B cell (primary cell): ENCODE measurements around the gene DIP2A. TPM values are rescaled to one million over a fixed set of nuclear protein-coding genes. Genes with fewer than 3 reads are reported as not detected.
"Not testable (repeated sequence)": the region's sequence is repeated elsewhere in the genome, so short reads cannot be mapped to it uniquely, and the experiment has no call there.

Source experiments
- ATAC-seq: fragments of 200-7000 bp; cut with Tn5 transposase; one replicate; pipeline ENCODE4 v1.10.0; 2021; ENCODE audit warnings: low read depth, mild to moderate bottlenecking, moderate number of reproducible peaks, moderate library complexity
- CTCF ChIA-PET: fragments of 350-600 bp; sonication (Branson Sonifier 250); formaldehyde crosslinking; loops from one replicate; lab custom pipeline; 2021; ENCODE audit warnings: antibody characterized with exemption, inconsistent platforms; lab: Charles Lee
- POLR2A ChIA-PET: fragments of 350-600 bp; sonication (Branson Sonifier 250); formaldehyde crosslinking; loops from one replicate; lab custom pipeline; 2021; ENCODE audit warnings: antibody characterized with exemption; lab: Charles Lee
- DNase-seq: peaks from one replicate; pipeline ENCODE4 v3.0.0; 2013
- H2AFZ ChIP-seq: 2 replicates; pipeline ENCODE4 v1.6.1; 2012; ENCODE audit warnings: mild to moderate bottlenecking, low read depth, low read length; ENCODE audit not compliant: insufficient read depth, poor library complexity, severe bottlenecking
- H3K27ac ChIP-seq, 2 donors: 1 replicate in 1 of 2; 2 replicates in 1 of 2; pipeline ENCODE4 v1.5.1; 2012 to 2013; ENCODE audit warnings: low read length in 2 of 2, mild to moderate bottlenecking in 2 of 2, moderate library complexity in 1 of 2
- H3K27me3 ChIP-seq, 4 experiments: fragments of 200-600 bp in 1 of 4; sonication (generic) in 1 of 4; replicated peaks in 1 of 4; 1 replicate in 2 of 4; 2 replicates in 2 of 4; pipeline versions ENCODE4 v1.6.1 to v1.7.0; 2013 to 2016; ENCODE audit warnings: low read length in 3 of 4, mild to moderate bottlenecking in 2 of 4, mixed read lengths in 1 of 4, moderate library complexity in 1 of 4; ENCODE audit not compliant: insufficient read depth in 4 of 4, control insufficient read depth in 3 of 4; ENCODE audit errors: control extremely low read depth in 1 of 4
- H3K36me3 ChIP-seq, 2 experiments: replicated peaks in 1 of 2; 1 replicate in 1 of 2; 2 replicates in 1 of 2; pipeline versions ENCODE4 v1.6.1 to v1.7.1; 2013; ENCODE audit warnings: low read length in 1 of 2; ENCODE audit not compliant: insufficient read depth in 2 of 2, control insufficient read depth in 1 of 2; ENCODE audit errors: control extremely low read depth in 1 of 2, extremely low read depth in 1 of 2
- H3K4me1 ChIP-seq, 2 donors: fragments of 200-600 bp in 1 of 2; sonication (generic) in 1 of 2; 1 replicate in 1 of 2; 2 replicates in 1 of 2; pipeline versions ENCODE4 v1.5.1 to v1.6.1; 2013 to 2017; ENCODE audit warnings: low read length in 2 of 2; ENCODE audit not compliant: control insufficient read depth in 2 of 2, insufficient read depth in 2 of 2
- H3K4me2 ChIP-seq: replicated peaks from 2 replicates; pipeline ENCODE3; 2012; ENCODE audit warnings: mild to moderate bottlenecking, low read depth, low read length; ENCODE audit not compliant: poor library complexity, severe bottlenecking
- H3K4me3 ChIP-seq, 5 experiments: fragments of 200-600 bp in 1 of 5; sonication (generic) in 1 of 5; 1 replicate in 3 of 5; 2 replicates in 2 of 5; pipeline versions ENCODE4 v1.5.1 to v1.7.0; 2011 to 2016; ENCODE audit warnings: low read length in 4 of 5, mild to moderate bottlenecking in 4 of 5, low read depth in 2 of 5, control low read depth in 1 of 5, moderate library complexity in 1 of 5; ENCODE audit not compliant: insufficient read depth in 1 of 5; ENCODE audit errors: control extremely low read depth in 1 of 5, extremely low read depth in 1 of 5
- H3K79me2 ChIP-seq: fragments of 200-600 bp; sonication (generic); one replicate; pipeline ENCODE4 v1.6.0; 2016; ENCODE audit warnings: low read length; ENCODE audit not compliant: control insufficient read depth, insufficient read depth
- H3K9ac ChIP-seq: fragments of 200-600 bp; sonication (generic); 2 replicates; pipeline ENCODE4 v1.6.1; 2017; ENCODE audit warnings: mild to moderate bottlenecking, low read length, moderate library complexity
- H3K9me3 ChIP-seq, 3 donors: one replicate each; pipeline versions ENCODE4 v1.6.1 to v1.7.1; 2013; ENCODE audit warnings: low read length in 2 of 3; ENCODE audit not compliant: control insufficient read depth in 2 of 3, insufficient read depth in 1 of 3; ENCODE audit errors: control extremely low read depth in 1 of 3
- H4K20me1 ChIP-seq: 2 replicates; pipeline ENCODE4 v1.6.0; 2012; ENCODE audit warnings: mild to moderate bottlenecking, low read length; ENCODE audit not compliant: insufficient read depth, control insufficient read depth, poor library complexity, severe bottlenecking
- H3K27ac Mint-ChIP-seq: one replicate; pipeline ENCODE4 v1.8.0; 2021; ENCODE audit warnings: mixed read lengths
- H3K27me3 Mint-ChIP-seq: one replicate; pipeline ENCODE4 v1.8.0; 2021; ENCODE audit warnings: mixed read lengths
- H3K4me1 Mint-ChIP-seq: one replicate; pipeline ENCODE4 v1.8.0; 2021; ENCODE audit warnings: mixed read lengths
- H3K4me3 Mint-ChIP-seq: one replicate; pipeline ENCODE4 v1.8.0; 2021; ENCODE audit warnings: mixed read lengths
- H3K9me3 Mint-ChIP-seq: one replicate; pipeline ENCODE4 v1.8.0; 2022; ENCODE audit warnings: mixed read lengths; ENCODE audit not compliant: insufficient read depth
- EZH2 ChIP-seq: IDR thresholded peaks from 2 replicates; pipeline ENCODE4 v1.6.1; 2012; ENCODE audit warnings: borderline replicate concordance, low read depth, mild to moderate bottlenecking, moderate library complexity, low read length; ENCODE audit not compliant: insufficient read depth, poor library complexity, severe bottlenecking
- WGBS: methylation state at CpG from one replicate; pipeline ENCODE4 v1.1.5; 2013; ENCODE audit warnings: missing lambda C conversion rate; ENCODE audit not compliant: insufficient coverage; 5-methylcytosine and 5-hydroxymethylcytosine counted together
- intact Hi-C: fragments of 100-400 bp; cut with micrococcal nuclease; formaldehyde crosslinking; loops from one replicate; pipeline ENCODE4 v1.10.0; 2022
- polyA plus RNA-seq: library from polyadenylated mRNA; depleted of rRNA; stranded (reverse); fragments of >200 nt; gene quantifications from 2 replicates; pipeline ENCODE4 v1.2.3, GENCODE V29; 2012
- total RNA-seq, 2 donors: library from RNA; stranded (reverse); fragments of 120-200 nt in 1 of 2; gene quantifications; 1 replicate in 1 of 2; 2 replicates in 1 of 2; pipeline versions ENCODE4 v1.2.3 to v1.2.4, GENCODE V29; 2013 to 2022
- TF ChIP-seq, protein P1 (sequence below): fragments of 200-600 bp; IDR thresholded peaks from one replicate; pipeline ENCODE4 v1.8.0; 2022; ENCODE audit warnings: antibody characterized with exemption, mild to moderate bottlenecking

Gene DIP2A
- total and polyA plus RNA-seq, 2 donors (not counting 1 experiment from before 2014, with no cell fraction given): 40.4 to 59.0 TPM

DNA sequence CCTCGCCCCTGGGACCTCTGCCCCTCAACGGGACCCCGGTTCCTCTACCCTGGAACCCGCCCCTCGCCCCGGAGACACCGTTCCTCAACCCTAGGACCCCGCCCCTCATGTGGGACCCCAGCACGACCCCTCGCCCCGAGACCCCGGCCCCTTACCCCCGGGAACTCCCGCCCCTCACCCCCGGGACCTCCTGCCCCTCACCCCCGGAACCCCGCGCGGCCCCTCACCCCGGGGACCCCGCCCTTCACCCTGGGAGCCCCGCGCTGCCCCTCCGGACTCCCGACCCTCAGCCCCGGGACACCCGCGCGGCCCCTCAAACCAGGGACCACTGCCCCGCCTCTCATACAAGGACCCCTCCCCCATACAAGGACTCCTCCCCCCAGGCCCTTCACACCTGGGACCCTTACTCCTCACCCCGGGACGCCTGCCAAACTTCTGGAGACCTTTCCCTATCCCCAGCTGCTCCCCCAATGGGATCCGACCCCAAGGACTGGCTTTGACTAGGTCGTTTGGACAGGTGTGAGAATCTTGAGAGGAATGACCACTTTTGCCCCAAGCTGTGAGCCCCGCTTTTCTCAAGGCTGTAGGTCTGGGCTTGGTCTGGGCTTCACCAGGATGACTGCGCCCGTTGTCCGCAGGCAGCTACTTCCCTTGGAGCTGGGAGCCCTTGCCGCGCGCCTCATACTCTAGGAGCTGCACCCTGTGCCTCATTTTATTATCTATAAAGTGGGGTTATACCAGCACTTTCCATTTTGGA is 843 bp downstream of the DIP2A start:
- 1% methylated on average over 18 of the region's 41 CpGs for WGBS
- intact Hi-C loops: no loop called here
- DNase-seq: peak; percentile 36

DNA sequence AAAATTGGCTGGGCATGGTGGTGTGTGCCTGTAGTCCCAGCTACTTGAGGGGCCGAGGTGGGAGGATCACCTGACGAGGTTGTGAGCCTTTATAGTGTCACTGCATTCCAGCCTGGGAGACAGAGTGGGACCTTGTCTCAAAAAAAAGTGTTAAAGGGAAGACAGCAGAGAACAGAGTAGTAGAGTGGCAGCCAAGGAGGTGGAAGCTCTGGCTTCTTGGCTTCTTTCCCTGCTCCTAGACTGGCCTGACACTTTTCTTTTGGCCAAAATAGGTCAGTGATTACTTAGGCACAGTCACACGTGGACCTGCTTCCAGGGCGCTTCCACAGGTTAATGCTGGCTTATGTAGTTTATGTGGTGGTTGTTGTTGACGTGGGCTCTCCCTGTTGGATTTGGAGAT is 3.2 kb downstream of the DIP2A start:
- H3K27me3 ChIP-seq: no peaks in the 10 kb centered on the region
- H2AFZ ChIP-seq: no peak overlapping the region
- peaks cover 16 to 21% of the 10 kb centered on the region in 2 donors for H3K4me1 ChIP-seq
- intact Hi-C loops: no loop called here
- H3K4me2 ChIP-seq: no peak overlapping the region
- H3K9me3 Mint-ChIP-seq: no peaks in the 10 kb centered on the region
- H3K27ac Mint-ChIP-seq: no peak overlapping the region
- DNase-seq (no peak), ATAC-seq (no peak)
- peaks cover 5% of the 10 kb centered on the region for H4K20me1 ChIP-seq
- H3K4me1 Mint-ChIP-seq: peaks cover 18% of the 10 kb centered on the region
- peaks cover 0 to 5% of the 10 kb centered on the region in 2 experiments for H3K36me3 ChIP-seq
- no peak overlapping the region for H3K9ac ChIP-seq
- POLR2A ChIA-PET: no interaction called here
- no peaks in the 10 kb centered on the region for H3K9me3 ChIP-seq
- no peaks in the 10 kb centered on the region for H3K27me3 Mint-ChIP-seq
- no peak overlapping the region for H3K4me3 ChIP-seq
- CTCF ChIA-PET: no interaction called here
- H3K79me2 ChIP-seq: peaks cover 32% of the 10 kb centered on the region
- 91% methylated on average over 5 of the region's 5 CpGs for WGBS
- no peak overlapping the region for H3K27ac ChIP-seq
- no peak overlapping the region for H3K4me3 Mint-ChIP-seq
- no peak for TF ChIP-seq EZH2
- TF ChIP-seq, protein P1, sequence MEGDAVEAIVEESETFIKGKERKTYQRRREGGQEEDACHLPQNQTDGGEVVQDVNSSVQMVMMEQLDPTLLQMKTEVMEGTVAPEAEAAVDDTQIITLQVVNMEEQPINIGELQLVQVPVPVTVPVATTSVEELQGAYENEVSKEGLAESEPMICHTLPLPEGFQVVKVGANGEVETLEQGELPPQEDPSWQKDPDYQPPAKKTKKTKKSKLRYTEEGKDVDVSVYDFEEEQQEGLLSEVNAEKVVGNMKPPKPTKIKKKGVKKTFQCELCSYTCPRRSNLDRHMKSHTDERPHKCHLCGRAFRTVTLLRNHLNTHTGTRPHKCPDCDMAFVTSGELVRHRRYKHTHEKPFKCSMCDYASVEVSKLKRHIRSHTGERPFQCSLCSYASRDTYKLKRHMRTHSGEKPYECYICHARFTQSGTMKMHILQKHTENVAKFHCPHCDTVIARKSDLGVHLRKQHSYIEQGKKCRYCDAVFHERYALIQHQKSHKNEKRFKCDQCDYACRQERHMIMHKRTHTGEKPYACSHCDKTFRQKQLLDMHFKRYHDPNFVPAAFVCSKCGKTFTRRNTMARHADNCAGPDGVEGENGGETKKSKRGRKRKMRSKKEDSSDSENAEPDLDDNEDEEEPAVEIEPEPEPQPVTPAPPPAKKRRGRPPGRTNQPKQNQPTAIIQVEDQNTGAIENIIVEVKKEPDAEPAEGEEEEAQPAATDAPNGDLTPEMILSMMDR: no peak

More for the DNA sequence above, 843 bp downstream of the DIP2A start:
- H3K9me3 ChIP-seq: no peaks in the 10 kb centered on the region
- Mint-ChIP-seq H3K9me3 (no peaks in the 10 kb centered on the region), H3K27ac (peak overlapping the region; percentile 89), H3K4me3 (peak overlapping the region; percentile 93), H3K27me3 (no peaks in the 10 kb centered on the region), H3K4me1 (peaks cover 29% of the 10 kb centered on the region)
- peak overlapping the region; percentile 91 for H3K4me2 ChIP-seq
- peak overlapping the region in 4 of 5 experiments; percentile 54 to 94 (median 92) for H3K4me3 ChIP-seq
- H3K9ac ChIP-seq: peak overlapping the region; percentile 85
- no peaks in the 10 kb centered on the region for H3K27me3 ChIP-seq
- peaks cover 4 to 7% of the 10 kb centered on the region in 2 experiments for H3K36me3 ChIP-seq
- H4K20me1 ChIP-seq: peaks cover 5% of the 10 kb centered on the region
- no peak for TF ChIP-seq EZH2
- TF ChIP-seq, protein P1: no peak
- ATAC-seq: no peak
- ChIA-PET CTCF (interaction anchor here (0.7 to 1.3 kb wide), 2 partner anchors 41 to 316 kb away, joined by 3 read pairs; no protein-coding TSS in a partner anchor), POLR2A (interaction anchor here (0.7 to 0.9 kb wide), 2 partner anchors 163 to 176 kb away, joined by 3 read pairs; partner anchors contain the start of gene PRMT2)
- peak overlapping the region in 1 of 2 donors; percentile 71 for H3K27ac ChIP-seq
- peaks cover 16 to 23% of the 10 kb centered on the region in 2 donors for H3K4me1 ChIP-seq
- peak overlapping the region; percentile 97 for H2AFZ ChIP-seq
- peaks cover 48% of the 10 kb centered on the region for H3K79me2 ChIP-seq

DNA sequence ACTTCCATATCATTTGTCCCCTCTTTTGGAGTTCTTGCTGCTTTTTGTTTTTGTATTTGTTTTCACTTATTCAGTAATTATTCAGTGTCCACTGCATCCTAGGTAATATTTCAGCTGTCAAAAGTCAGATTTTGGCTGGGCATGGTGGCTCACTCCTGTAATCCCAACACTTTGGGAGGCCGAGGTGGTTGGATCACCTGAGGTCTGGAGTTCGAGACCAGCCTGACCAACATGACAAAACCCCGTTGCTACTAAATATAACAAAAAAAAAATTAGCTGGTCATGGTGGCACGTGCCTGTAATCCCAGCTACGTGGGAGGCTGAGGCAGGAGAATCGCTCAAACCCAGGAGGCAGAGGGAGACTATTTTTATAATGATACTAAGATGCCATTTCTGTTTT is 6.5 kb downstream of the DIP2A start:
- intact Hi-C loops, H3K27ac Mint-ChIP-seq: not testable (repeated sequence)
- WGBS: 100% methylated on average over 4 of the region's 6 CpGs

More for the DNA sequence above, 6.5 kb downstream of the DIP2A start:
- H3K36me3 ChIP-seq, H3K9ac ChIP-seq, H3K27me3 ChIP-seq, H3K9me3 Mint-ChIP-seq, H3K4me3 ChIP-seq, H3K4me1 ChIP-seq, H3K9me3 ChIP-seq, CTCF ChIA-PET, H3K4me2 ChIP-seq, H3K27ac ChIP-seq, H3K4me1 Mint-ChIP-seq, H3K4me3 Mint-ChIP-seq, ATAC-seq, DNase-seq, H3K27me3 Mint-ChIP-seq, H4K20me1 ChIP-seq, H2AFZ ChIP-seq, POLR2A ChIA-PET: not testable (repeated sequence)
- peaks cover 10% of the 10 kb centered on the region for H3K79me2 ChIP-seq
